NCI-H345 treated with DMSO at 0.1 percent for 48 hours (cell line): Measurements from ENCODE around the gene RPS6KC1.
"Not testable (repeated sequence)": the region's sequence is repeated elsewhere in the genome, so short reads cannot be mapped to it uniquely, and the experiment has no call there.

Source experiments
- DNase-seq: peaks from one replicate; lab custom pipeline; 2025; ENCODE audit not compliant: unreplicated experiment; lab: John Stamatoyannopoulos, UW

The RPS6KC1 gene

DNA sequence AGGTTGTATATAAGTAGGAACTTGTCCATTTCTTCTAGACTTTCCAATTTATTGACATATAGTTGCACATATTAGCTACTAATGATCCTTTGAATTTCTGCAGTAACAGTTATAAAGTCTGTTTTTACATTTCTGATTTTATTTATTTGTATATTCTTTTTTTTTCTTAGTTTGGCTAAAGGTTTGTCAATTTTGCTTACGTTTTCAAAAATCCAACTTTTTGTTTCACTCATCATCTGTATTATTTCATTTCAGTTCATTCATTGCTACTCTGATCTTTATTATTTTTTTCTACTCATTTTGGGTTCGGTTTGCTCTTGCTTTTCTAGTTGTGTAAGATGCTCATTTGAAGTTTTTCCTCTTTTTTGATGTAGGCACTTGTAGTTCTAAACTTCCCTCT is 97.9 kb downstream of the RPS6KC1 start:
- DNase-seq: no peak

DNA sequence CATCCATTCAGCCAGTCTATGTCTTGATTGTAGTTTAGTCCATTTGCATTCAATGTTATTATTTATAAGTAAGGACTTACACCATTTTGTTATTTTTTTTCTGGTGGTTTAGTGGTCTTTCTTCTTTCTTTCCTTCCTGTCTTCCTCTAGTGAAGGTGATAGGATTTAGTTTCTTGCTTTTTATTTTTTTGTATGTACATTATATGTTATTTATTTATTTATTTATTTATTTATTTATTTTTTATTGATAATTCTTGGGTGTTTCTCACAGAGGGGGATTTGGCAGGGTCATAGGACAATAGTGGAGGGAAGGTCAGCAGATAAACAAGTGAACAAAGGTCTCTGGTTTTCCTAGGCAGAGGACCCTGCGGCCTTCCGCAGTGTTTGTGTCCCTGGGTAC is 99.0 kb downstream of the RPS6KC1 start:
- not testable (repeated sequence) for DNase-seq

DNA sequence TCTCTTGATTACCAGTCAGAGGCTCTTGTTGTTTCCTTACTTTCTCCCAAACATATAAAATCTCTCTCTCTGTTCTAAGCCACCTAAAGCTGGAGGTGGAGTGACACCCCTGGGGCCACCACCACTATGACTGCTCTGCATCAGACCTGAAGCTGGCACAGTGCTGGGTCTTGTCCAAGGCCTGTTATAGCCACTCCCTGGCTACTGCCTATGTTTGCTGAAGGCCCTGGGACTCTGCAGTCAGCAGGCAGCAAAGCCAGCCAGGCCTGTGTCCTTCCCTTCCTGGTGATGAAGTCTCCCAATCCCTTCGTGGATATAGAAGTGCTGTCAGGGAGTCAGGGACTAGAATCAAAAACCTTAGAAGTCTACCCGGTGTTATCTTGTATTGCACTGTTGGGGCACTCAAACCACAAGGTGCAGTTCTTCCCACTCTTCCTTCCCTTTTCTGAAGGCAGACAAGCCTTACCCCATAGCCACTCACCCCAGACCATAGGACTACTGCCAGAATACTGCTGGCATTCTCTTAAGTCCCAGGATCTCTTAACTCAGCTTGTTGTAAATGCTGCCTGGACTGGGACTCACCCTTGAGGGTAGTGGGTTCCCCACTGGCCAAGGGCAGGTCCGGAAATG is 103.1 kb downstream of the RPS6KC1 start:
- DNase-seq: no peak

DNA sequence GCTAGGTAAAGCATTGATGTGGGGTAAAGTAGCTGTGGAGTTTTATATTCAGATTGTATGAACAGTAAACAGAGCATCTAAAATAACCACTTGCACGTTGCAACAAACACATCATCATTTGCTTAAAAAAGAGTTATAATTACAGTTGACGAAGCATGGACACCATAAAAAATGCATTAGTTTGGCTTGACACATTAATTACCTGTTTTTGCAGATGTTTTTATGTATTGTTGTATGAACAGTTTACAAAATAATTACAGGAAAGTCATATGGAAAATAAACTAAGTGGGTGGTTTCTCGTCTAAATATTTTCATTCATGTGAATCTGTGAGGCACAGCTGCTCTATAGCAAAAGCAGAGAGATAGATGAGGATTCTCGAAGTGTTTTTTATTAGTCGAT is 108.3 kb downstream of the RPS6KC1 start:
- no peak for DNase-seq

DNA sequence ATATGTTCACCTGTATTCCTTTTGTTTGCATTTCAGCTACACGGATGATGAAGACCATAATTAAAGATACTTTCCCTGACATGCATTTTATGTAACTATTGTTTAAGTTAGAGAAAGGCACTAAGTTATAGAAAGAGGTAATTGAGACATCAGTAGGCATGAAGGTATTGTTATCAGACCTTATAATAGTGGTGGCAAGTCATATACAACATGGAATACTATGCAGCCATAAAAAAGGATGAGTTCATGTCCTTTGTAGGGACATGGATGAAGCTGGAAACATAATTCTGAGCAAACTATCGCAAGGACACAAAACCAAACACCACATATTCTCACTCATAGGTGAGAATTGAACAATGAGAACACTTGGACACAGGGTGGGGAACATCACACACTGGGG is 109.4 kb downstream of the RPS6KC1 start:
- not testable (repeated sequence) for DNase-seq

DNA sequence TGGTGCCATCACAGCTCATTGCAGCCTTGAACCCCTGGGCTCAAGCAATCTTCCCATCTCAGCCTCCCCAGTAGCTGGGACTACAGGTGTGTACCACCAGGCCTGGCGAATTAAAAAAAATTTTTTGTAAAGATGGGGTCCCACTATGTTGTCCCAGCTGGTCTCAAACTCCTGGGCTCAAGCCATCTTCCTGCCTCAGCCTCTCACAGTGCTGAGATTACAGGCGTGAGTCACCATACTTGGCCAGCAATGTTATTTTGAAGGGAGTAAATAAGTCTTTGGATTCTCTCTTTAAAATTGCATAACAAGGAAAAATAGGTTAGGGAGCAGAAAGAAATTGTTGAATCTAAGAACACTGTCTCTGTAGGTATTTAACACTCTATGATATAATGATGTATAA is 111.3 kb downstream of the RPS6KC1 start:
- no peak for DNase-seq

DNA sequence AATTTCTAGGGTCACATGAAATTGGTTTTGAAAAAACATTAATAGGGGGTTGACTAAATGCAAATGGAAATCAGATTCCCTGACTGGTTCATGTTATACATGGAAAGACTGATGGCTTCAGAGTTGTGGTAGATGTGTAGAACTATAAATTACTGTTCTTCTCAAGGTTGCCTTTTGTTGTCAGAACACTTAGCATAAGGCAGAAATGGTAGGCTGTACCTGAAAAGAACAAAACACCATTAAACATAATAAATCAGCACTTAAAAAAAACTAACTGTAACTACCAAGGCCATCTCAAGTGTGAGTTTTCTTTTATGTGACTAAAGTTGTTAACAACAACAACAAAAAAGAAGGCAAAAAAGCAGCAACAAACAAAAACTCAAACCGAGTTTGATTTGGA is 111.8 kb downstream of the RPS6KC1 start:
- DNase-seq: no peak

DNA sequence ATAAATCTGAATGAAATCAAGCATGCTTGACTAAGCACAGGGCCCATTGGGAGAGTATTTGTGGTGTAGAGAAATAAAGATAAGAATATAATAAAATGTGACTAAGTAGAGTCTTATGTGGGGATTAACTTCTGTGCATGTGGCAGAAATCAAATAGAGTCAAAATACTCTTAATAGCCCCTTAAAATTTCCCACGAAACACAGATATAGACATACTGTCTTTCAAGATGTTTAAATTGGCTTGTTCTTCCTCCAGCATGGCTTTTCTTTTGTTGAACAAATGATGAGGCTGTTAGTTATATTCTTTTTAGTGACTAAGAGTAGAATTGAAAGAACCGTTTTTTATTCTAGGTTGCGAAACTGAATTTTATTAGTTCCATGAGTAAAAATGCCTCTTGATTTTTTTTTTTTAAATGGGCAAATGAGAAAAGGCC is 112.3 kb downstream of the RPS6KC1 start:
- no peak for DNase-seq

DNA sequence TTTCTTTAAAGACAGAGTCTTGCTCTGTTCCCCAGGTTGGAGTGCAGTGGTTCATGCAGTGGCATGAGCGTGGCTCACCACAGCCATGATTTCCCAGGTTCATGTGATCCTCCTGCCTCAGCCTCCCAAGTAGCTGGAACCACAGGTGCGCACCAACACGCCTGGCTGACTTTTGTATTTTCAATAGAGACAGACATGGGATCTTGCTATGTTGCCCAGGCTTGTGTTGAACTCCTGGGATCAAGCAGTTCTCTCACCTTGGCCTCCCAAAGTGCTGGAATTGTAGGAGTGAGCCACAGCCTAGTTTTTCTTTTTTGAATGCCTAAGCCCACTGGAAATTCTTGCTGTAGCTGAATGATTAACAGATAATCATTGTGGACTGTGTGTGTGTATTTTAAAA is 113.5 kb downstream of the RPS6KC1 start:
- DNase-seq: no peak

DNA sequence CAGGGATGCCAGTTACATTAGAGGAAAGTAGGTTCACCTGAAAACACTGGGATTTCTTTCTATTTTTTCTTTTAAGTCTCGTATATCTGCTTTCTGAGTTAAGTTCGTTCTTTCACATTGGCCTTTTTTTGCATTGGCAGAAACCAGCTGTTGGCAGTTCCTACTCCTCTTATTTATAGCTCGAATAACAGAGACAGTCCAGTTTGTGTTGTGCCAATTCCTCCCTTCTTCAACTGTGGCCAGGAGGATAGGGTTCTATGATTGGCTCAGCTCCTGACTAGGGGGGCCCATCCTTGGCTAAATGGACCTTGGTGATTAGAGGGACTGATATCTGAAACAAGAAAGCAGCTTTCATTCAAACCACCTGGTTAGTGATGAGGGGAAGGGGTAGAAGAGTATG is 115.8 kb downstream of the RPS6KC1 start:
- no peak for DNase-seq

DNA sequence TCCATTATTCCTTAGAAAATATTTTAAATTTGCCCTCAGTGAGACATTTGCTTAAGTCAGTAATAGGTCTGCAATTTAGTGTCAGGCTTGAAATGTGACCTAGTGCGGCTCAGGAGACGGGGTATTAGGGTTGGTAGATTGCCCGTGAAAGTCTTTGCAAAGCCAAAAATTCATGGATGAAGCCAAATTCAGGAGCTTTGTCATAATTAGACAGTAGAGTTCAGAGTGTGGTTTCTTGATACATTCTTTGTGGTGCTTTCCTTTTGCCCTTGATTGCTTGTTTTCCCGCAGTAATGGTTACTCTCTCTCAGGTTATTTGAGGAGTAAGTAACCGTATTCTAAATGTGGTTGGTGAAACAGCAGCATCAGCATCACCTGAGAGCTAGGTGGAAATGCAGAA is 120.7 kb downstream of the RPS6KC1 start:
- no peak for DNase-seq

DNA sequence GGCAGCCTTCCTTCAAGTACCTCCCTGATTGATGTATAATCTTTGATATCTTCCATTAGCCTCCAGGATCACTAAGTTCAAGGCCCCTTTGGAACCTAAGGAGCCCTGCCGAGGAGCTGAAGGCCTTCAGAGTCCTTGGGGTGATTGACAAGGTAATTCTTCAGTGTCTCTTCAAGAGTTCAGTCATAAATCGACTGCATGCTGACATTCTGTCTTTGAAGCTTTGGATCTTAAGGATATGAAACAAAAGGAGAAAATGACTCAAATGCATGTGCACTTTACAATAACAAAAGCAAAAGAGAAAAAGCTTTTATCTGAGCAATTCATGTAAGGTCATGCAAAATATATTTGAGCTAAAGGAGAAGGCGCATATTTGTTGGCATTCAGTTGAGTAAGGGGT is 125.3 kb downstream of the RPS6KC1 start:
- no peak for DNase-seq

DNA sequence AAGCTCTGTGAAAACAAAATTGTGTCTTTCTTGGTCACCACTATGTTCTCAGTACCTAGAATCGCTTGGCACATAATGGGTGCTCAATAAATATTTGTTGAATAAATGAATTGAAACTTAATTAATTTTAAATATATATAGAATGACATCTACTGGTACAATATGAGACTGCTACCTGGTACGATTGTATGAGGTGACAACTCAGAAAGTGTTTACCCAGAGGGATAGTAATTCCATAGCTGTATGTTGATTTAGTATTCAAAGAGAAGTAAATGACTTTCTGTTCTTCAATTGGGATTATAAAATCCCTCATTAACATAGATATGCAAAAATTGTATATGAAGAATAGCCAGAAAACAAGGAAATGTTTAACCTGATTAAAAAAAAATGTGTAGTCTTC is 128.7 kb downstream of the RPS6KC1 start:
- no peak for DNase-seq

DNA sequence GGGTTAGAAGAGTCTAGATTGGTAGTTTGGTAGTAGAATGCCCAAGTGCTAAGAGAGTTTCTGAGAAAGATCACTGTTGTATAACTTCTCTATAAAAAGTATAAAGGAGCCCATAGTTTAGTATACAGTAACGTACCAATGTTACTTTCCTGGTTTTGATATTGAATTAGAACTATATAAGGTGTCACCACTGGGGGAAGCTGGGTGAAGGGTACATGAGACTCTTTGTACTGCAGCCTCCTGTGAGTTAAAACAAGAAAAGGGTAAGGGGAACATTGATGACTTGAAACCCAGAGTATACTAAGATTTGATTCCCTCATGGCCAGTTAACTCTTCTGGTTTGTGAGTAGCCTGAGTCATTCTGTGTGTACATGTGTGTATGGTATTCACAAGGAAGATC is 129.8 kb downstream of the RPS6KC1 start:
- no peak for DNase-seq

DNA sequence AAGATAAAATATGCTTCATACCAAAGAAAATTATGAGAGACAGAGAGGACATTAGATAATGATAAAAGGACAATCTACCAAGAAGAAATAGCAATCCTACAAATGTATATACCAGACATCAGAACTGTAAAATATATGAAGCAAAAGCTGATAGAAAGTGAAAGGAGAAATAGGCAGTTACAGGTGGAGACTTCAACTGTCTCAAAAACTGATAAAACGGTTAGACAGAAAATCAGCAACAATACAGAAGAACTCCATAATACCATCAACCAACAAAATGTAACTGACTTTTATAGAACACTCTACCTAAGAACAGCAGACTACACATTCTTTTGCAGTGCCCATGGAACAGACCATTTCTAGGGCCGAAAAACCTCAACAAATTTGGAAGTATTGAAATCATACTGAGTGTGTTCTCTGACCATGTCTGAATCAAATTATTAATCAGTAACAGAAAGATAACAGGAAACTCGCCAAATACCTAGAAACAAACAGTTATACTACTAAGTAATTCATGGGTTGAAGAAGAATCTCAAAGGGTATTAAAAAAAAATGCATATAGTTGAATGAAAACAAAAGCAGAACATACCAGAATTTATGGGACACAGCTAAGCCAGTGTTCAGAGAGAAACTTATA is 132.1 kb downstream of the RPS6KC1 start:
- DNase-seq: no peak

DNA sequence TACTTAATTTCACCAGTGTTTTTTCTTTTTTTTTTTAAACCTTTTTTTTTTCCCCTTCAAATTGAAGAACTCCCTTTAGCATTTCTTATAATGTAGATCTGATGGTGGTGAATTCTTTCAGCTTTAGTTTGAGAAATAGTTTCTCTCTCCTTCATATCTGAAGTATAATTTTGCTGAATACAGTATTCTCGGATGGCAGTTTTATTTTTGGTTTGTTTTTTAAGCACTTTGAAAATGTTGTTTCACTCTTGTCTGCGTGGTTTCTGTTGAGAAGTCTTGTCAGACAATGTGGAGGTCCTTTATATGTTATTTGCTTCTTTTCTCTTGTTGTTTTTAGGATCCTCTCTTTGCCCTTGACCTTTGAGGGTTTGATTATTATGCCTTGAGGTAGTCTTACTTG is 135.1 kb downstream of the RPS6KC1 start:
- DNase-seq: no peak

DNA sequence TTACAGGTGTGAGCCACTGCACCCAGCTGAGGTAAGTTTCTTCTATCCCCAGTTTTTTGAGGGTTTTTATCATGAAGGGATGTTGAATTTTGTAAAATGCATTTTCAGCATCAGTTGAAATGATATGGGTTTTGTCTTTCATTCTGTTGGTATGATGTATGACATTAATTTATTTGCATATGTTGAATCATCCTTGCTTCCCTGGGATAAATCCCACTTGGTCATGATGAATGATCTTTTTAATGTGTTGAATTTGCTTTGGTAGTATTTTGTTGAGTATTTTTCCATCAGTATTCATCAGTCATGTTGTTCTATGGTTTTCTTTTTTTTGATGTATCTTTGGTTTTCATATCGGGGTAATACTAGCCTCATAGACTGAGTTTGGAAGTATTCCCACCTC is 141.0 kb downstream of the RPS6KC1 start:
- no peak for DNase-seq

DNA sequence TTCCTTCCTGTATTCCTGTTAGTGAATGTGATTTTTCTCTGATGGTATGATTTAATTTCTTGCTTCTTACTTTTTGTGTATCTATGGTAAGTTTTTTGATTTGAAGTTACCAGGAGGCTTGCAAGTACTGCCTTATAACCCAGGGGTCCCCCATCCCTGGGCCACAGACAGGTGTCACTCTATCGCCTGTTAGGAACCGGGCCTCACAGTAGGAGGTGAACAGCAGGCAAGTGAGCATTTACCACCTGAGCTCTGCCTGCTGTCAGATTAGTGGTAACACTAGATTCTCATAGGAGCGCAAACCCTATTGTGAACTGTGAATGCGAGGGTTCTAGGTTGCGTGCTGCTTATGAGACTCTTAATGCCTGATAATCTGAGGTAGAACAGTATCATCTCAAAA is 143.3 kb downstream of the RPS6KC1 start:
- DNase-seq: no peak

DNA sequence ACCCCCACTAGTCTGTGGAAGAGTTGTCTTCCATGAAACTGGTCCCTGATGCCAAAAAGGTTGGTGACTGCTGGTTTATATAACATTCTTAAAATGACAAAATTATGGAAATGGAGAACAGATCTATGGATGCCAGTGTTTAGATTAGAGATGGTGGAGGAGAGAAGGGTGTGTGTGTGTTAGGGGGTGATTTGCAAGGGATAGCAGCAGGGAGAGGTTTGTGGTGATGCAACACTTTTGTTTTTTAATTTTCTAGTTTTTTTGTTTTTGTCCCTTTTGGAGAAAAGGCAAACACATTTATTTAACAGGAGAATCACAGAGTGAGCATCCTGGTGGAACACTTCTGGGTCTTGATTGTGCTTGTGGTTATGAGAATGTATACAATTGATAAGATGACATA is 143.8 kb downstream of the RPS6KC1 start:
- DNase-seq: no peak

DNA sequence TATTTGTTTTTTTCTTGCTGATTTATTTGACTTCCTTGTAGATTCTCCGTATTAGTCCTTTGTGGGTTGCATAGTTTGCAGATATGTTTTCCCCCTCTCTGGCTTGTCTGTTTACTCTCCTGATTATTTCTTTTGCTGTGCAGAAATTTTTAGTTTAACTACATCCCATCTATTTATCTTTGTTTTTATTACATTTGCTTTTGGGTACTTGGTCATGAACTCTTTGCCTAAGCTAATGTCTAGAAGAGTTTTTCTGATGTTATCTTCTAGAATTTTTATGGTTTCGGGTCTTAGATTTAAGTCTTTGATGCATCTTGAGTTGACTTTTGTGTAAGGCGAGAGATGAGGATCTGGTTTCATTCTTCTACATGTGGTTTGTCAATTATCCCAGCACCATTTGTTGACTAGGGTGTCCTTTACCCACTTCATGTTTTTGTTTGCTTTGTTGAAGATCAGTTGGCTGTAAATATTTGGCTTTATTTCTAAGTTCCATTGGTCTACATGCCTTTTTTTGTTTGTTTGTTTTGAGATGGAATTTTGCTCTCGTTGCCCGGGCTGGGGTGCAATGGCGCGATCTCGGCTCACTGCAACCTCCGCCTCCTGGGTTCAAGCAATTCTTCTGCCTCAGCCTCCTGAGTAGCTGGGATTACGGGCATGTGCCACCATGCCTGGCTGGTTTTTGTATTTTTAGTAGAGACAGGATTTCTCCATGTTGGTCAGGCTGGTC is 145.4 kb downstream of the RPS6KC1 start:
- not testable (repeated sequence) for DNase-seq

DNA sequence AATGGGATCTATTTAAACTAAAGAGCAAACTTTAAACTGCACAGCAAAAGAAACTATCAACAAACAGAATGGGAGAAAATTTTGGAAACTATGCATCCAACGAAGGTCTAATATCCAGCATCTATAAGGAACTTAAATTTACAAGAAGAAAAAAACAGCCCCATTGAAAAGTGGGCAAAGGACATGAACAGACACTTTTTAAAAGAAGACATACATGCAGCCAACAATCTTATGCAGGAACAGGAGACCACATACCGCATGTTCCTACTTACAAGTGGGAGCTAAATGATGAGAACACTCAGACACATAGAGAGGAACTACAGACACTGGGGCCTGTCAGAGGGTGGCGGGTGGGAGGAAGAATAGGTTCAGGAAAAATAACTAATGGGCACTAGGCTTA is 149.6 kb downstream of the RPS6KC1 start:
- DNase-seq: no peak

DNA sequence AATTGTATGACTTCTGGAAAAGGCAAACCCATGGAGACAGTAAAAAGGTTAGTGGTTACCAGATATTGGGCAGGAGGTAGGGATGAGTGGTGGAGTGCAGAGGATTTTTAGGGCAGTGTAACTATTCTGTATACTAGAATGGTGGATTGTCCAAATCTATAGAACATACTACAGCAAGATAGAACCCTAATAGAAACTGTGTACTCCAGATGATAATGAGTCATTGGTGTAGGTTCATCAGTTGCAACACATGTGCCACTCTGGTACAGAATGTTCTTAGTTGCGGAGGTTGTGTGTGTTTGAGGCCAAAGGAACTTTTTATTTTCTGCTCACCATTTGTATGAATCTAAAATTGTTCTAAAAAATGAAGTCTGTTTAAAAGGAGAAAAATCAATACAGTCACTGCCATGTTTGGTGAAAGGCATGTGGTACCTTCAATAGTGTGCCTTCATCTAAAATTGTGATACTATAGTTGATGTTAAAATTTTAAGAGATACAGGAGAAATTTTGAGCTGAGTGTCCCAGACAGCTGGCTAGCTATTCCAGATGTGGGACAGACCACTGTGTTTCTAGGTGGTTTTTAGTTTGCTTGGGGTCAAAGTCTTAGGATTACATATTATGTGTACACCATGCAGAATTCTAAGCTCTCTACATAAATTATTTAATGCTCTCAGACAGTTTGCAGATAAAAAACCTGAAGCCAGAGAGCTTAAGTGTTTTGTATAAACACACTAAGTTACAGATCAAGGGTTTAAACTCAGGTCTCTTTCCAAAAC is 150.5 kb downstream of the RPS6KC1 start:
- DNase-seq: no peak
